GM10847 (cell line): ENCODE data around the gene SLC11A2.

ENCODE experiments used
- POLR2A ChIP-seq: IDR thresholded peaks from 2 replicates; pipeline ENCODE4 v1.6.1; 2011; ENCODE audit not compliant: insufficient read length; ENCODE audit errors: extremely low read depth

Gene SLC11A2

DNA sequence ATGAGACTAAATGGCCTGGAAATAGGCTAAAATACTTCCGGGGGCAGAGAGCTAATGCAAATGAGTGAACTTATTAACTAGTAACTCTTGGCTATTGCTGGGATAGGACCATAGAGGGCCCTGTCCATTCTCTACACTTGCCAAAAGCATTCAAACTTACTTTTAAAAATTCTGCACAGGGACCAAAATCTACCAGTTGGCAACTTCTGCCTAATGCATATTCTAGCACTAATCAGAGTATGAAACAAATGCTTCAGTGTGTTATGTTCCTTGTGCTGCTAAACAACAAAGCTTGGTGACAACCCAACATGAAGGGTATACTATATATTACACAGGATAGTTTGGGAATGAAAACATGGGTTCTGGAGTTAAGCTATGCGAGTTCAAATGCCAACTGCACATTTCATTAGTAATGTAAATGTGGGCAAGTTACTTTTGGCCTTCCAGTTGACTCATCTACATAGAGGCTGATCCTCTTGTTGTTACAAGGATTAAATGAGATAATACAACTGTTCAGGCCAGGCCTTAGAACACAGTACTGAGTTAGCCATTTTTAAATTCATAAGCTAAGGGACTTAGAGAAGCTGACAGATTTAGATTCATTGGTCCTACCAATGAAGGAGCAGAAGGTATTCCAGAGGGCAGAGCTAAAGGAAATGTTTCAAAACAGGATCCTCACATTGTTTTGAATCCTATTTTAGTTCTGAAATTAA, 41.4 kb downstream of the SLC11A2 start:
- no peak for TF ChIP-seq POLR2A

DNA sequence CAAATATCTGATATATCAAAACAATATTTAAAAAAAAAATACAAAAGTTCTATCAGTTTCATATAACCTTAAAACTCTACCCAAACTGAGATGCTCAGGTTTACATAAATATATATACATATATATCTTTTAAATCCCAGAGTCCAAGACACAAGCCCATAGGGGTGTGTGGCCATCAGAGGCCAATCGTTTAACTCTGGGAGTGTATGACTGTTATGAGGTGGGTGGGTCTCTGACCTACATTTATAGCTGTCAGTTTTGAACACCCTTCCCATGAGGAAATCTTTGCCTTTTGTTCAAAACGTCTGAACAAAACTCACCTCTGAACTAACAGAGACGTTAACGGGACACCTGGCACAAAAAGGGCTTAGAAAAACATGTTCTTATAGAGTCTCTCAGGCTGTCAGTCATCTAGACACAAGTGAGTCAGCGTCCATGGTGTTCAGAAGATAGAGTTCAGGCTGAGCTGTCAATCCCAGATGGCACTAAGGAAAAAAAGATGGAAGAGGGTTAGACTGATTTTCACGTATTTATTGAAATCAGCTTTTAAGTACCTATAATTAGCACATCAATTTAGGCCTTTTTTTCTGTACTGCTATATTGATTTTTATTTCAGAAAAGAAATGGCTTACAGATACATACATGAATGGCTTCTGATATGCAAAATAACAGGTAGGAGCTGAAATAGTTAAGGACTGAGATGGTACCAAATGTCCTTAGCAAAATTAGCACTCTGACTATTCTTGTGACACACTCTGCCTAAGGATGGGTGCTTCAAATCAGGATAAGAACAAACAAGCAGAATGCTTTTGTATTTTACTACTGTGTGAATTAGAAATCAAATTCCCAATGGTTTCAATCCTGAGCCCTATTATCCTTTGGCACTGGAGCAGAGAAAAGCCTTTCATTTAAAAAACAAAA, 44.6 kb downstream of the SLC11A2 start:
- no peak for TF ChIP-seq POLR2A

DNA sequence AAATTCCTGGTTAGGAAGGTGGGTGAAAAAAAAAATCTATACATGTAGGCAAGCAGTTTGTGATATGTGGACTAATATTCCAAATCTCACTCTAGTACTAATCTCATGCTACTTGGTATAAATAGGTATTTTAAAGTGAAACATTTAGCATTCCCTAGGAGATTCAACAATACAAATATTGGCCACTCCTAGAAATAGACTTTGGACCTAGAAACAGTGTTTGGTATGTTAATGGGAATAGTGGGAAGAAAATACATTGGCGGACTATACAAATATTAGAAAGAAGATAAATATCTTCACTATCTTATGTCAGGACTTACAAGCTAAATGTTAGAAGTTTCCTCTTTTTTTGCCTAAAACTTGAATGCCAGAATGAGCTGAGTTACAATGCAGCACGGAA, 45.6 kb downstream of the SLC11A2 start:
- no peak for TF ChIP-seq POLR2A

DNA sequence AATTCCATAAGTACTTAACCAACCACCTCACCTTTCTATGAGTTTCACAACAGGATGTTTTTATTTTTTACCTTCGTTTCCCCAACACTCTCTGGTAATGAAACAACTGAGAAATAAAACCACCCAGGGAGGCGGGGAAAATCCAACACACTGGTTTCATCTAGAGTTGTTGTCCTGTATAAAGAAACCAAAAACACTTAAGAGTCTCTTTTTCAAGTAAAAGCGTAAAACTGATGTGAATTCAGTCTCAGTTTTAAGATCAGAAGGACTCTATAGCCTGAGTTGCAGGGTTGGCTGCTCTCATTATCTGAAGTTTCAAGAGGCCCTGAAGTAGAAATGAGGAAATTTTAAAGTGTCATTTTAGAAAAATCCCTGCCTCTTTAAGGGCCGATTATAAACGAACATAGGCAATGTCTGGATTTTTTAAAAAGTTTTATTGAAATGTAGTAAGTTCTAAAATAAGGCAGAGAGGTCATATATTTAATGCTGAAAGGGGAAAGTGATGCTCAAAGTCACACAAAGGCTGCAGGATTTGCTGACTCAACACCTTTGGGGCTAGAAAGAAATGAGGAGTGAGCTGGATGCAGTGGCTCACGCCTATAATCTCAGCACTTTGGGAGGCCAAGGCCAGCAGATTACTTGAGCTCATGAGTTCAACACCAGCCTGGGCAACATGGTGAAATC, 46.7 kb downstream of the SLC11A2 start:
- no peak for TF ChIP-seq POLR2A

DNA sequence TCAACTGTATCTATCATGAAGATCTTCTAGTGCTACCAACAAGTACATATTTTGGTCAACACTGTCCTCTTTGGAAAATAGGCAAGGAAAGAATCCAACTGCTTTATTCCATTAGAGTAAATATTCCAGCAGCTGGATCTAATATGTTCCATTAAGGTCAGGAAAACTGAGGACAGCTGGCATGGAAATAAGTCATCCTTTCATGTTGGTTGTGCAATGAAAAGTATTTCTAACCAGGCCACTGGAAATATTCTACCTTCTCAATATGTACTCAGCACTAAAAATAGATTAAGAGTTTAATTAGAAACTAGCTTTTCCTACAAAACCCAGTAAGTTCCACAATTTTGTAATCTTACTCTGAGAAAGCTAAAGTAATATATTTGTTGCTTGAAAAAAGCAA, 54.2 kb downstream of the SLC11A2 start:
- no peak for TF ChIP-seq POLR2A

DNA sequence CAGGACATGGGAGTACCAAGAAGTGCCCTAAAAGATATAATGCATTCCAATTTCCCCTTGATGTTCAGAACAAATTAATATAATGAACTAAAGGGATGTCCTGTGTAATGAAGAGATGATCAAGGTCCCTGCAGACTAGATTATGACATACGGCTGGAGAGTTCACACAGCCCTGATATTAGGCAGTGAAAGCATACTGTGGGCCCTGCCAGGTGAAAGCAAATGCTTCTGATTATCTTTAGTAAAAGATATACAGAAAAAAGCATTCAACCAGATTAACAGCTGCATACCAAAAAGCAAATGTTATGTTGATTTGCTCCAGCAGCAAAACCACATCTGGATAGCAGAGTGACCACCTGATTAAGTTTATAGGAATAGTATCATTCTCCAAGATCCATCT, 61.8 kb downstream of the SLC11A2 start:
- no peak for TF ChIP-seq POLR2A

DNA sequence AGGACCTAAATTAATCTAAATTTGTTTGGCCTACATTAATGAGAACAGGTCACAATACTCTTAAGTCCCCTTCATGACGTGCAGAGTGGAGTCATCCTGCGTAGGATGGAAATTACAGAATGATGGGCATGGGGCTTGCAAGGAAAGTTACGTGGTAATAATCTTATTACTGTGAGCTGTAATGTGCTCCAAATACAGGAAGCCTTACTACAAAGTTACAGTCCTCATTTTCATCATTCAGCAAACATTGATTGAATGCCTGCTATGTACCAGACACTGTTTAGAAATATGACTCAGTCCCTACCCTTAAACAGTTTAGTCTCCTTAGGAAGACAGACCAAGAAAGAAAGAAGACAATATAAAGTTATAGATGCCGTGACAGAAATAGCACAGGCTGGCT, 64.5 kb downstream of the SLC11A2 start:
- TF ChIP-seq POLR2A, result no peak

DNA sequence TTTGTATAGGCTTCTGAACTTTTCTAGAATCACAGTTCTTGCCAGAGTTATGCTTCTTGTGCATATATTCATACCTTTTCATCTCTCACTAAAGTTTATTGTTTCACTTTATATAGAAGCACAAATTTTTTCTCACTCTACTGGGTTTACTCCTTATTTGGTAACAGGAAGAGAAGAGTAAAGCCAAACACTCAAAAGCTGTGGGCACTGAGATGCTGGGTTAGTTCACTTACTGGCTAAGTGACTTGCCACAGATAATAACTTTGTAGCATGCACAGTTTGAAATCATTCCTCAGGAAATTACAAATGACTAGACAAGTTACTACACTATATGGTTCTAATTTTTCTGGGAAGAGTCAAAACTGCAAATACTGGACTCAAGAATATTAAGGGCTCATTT, 66.1 kb downstream of the SLC11A2 start:
- no peak for TF ChIP-seq POLR2A

DNA sequence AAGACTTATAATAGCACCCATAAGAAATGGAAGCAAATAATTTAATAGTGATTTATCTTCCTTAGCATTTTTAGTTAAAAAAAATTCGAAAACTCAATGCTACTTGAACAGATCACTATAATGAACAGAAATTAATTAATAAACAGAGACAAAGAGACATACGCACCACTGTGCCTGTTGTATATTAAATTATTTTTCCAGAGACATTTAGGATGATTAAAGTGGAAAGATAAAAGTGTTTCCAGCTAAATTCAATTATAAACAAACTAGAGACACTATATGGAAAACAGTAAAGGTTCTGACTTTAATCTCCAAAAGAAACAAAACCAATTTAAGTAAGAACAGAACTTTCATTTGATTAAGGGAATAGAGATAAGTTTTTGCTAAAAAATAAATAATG, 70.5 kb downstream of the SLC11A2 start:
- TF ChIP-seq POLR2A, result no peak

DNA sequence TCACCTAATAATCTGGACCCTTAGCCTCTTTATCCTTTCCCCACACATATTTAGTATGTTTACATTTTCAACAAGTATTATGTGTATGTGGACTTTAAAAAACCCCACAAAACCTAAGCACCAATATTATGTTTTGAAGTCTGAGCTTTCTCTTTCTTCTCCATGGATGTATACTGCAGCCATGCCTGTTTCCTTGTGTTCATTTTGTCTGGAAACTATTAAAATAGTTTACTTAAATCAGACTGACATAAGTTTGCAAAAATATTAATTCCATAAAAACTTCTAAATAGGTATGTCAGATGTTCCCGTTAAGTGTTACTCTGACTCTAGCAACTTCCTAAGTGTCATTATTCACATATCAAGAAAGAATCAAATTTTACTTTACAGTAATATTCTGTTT, 70.9 kb downstream of the SLC11A2 start:
- TF ChIP-seq POLR2A, result no peak

DNA sequence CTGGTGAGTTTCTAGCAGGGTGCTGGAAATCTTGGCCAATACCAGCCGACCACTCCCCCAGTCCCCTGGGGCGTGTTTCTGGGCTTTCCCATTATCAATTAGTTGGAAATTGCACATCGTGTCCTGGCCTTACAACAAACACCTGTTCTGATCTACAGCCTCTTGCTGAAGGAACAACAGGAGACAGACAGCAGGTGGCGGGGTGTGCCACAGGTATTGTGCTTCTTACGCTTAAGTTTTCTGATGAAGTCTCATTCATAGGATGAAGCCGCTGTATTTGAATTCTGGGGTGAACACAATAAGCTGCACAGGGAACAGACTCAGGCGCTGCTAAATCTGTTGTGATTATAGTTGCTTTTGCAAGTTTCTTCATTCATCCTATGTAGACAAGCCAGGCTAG, 73.1 kb downstream of the SLC11A2 start:
- TF ChIP-seq POLR2A, result no peak

DNA sequence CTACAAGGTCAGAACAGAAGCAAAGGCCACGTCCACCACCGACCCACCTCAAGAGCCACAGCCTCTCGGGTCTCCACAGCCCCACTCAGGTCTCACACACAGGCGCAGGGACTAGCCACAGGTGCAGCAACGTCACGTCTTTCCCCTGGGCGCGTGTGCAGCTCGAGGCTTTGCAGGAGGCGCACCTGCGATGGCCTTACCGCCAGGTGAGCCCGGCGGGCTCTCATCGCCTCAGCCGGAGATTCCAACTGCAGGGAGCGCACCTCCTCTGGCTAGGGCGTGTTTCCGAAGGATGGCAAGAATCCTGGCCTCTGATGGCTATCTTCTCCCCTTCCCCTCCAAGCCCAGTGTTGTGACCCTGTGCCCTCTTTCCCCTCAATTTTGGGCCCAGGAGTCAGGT, 73.7 kb downstream of the SLC11A2 start, which contains the start of gene HIGD1C:
HIGD1C (plus strand) TSS at position 35 of the 400 bp plus-strand sequence. CDS start 1,455 bp downstream, outside the sequence.
- TF ChIP-seq POLR2A, result no peak

DNA sequence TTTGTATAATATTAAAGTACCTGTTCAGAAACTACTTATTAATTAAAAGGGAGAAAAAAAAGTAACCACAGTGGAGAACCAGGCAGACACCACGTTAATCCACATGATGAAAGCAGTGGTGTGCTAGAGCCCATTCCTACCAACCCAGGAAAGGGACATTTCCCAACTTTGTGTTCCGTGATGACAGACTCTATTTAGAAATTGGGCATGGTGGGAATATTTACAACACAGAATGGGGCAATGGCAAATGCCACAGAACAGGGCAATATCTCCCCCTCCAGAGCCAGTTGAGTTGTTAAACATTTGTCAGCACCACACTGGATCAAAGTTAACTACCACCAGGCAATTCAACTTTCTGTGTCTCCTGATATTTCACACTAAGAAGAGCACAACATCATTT, 75.1 kb downstream of the SLC11A2 start:
- TF ChIP-seq POLR2A, result no peak

DNA sequence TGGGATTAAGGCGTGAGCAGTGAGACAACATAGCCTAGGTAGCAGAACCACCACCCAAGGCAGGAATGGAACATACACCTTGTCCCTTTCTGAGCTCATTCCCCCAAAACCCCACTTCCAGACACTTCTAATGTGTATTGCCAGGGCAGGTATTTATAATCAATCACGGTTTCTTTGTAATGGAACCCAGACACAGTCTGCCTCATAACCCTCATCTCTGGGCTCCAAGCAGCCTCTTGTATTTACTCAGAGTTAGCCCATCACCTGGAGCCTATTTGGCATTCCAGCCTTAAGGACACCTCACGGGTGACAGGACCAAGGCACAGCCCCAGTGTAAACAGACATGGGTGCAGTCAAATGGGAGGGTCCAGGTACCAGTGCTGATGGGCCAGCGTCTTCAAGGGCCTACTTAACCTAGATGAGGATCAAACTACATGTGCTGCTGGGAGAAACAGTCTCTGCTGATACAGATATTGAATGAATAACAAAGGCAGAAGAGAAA, 76.3 kb downstream of the SLC11A2 start:
- no peak for TF ChIP-seq POLR2A

DNA sequence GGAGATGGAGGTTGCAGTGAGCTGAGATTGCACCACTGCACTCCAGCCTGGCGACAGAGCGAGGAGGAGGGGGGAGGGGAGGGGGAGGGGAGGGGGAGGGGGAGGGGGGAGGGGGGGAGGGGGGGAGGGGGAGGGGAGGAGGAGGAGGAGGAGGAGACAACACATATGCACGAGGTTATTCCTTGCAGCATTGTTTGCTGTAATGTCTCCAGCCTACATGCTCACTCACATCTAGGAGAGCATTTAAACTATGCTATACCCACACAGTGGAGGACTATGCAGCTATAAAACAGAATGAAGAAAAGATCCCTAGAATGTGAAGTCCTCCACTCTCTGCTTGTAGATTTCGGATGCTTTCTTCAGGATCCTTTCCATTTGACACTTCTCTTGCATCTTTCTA, 77.4 kb downstream of the SLC11A2 start:
- no peak for TF ChIP-seq POLR2A
